Activated naive CD4-positive, alpha-beta T cell treated with anti-CD3 and anti-CD28 coated beads, Interleukin-2, amount 50 U/mL, for 16 hours (primary cell): Measurements from ENCODE around the gene STAB2.

Source experiments
- DNase-seq: peaks from one replicate; pipeline ENCODE4 v3.0.0-alpha.2; 2020

Gene STAB2

GRCh38 chr12:103812789-103813188 lies 225.7 kb downstream of the STAB2 start:
- DNase-seq = no peak

GRCh38 chr12:103813426-103813825 lies 226.4 kb downstream of the STAB2 start:
- no peak for DNase-seq

DNA sequence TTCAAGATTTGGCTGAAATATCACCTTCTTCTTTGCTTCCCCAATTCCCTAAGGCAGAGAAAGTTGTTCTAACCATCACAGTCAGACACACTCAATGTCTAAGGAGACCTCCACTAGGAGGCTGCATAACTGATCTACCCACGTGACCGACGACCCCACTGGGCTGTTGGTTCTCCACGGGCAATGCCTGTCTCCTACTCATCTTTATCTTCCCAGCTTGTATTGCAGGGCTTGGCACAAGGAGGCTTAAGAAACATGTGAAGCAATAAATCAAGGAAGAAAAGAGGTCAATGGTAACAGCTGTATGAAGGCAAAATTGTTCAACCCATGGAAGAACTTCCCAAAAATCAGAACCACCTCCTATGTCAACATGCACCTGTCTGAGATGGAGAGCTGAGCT lies 226.9 kb downstream of the STAB2 start:
- DNase-seq = no peak

GRCh38 chr12:103814436-103814835 lies 227.4 kb downstream of the STAB2 start:
- DNase-seq = no peak
